Measurements from ENCODE around the gene ARID5B. TPM values are rescaled to one million over a fixed set of nuclear protein-coding genes. Genes with fewer than 3 reads are reported as not detected.

The ARID5B gene
- polyA plus RNA-seq, 1 donor from 2014 or later = 2.1 TPM

DNA sequence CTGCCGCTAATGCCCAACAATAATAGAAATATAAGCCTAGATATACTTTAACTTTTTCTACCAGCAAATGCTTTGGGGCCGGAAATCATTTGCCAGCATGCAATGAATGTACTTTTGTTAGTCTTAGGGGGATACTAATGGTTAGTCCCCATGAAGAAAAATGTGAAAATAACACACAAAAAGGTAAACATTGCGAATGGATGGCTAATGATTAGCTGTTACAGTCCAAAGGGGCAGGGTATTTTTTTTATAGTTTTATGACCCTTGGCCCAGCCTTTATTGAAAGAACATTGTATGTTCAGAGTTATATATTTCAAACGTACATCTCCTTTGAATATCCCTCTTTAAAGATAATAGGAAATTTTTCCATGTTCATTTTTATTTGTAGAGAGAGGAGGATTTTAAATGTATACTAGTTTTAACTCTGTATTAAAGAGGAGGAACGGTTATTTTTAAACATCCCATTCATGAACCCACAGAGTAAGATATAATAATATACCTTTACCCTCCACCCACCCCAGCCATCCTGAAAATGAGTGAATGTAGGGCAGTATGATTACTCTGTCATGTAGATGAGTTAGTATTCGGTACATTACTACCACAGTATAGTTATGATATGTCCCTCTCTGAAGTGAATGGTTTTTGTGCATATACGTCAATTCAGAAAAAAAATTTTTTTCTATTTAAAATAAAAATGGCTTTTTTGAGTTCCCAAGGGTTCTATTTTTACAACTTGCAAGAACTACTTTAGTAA lies 63.6 kb downstream of the ARID5B start:
- Histone ChIP-seq H3K4me2 (ENCODE audit: low read length) (no peak overlapping the region), H4K20me1 (ENCODE audit: insufficient read depth) (no peaks in the 10 kb centered on the region)
- TF ChIP-seq EZH2 (IDR thresholded peaks at IDR 0.05; ENCODE audit: borderline replicate concordance, insufficient read depth, low read length, poor library complexity, severe bottlenecking) = no peak
- no peak for TF ChIP-seq TAF1 (IDR thresholded peaks at IDR 0.05; ENCODE audit: low read depth)
- no peak for TF ChIP-seq RAD21 (conservative IDR thresholded peaks at IDR 0.05)

DNA sequence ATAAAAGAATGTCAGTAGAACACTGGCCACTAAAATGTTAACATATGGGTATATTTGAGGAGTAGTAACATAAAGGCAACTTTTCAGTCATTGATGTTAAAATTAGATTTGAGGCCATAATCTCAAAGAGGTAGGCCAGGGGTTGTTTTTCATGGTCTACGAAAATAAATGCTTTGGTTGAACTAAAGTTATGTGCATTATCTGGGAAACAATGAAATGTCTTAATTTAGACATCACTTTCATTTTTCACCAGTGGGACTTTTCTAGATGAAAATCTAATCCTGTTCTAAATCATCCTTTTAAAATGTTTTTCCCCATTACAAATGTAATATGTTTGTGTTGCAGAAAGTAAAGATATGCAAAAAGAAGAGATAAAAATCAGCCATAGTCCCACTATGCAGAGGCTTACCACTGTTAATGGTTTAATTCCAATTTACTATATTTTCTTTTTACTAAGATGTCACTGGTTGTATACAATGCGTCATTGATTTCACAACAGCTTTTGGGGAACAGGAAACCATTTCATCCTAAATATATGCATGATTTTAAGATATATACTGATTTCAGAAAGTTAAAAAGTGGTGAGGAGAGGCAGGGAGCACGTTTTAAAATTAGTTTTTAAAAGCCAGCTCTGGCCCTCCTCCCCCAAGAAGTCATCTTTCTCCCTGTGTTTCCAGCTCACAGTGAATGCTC lies 64.3 kb downstream of the ARID5B start:
- H3K4me2 ChIP-seq (ENCODE audit: low read length) = no peak overlapping the region
- H3K9me3 ChIP-seq (ENCODE audit: low read length) = no peaks in the 10 kb centered on the region
- TF ChIP-seq POLR2AphosphoS5 (IDR thresholded peaks at IDR 0.05) = no peak
- TF ChIP-seq SMC3 (conservative IDR thresholded peaks at IDR 0.05; ENCODE audit: poor library complexity) = no peak
- no peak for TF ChIP-seq REST (IDR thresholded peaks at IDR 0.05; ENCODE audit: borderline replicate concordance)
- no peak for TF ChIP-seq TAF1 (IDR thresholded peaks at IDR 0.05; ENCODE audit: low read depth)
- TF ChIP-seq EP300 (conservative IDR thresholded peaks at IDR 0.05; ENCODE audit: poor library complexity, severe bottlenecking) = no peak
- TF ChIP-seq EZH2 (IDR thresholded peaks at IDR 0.05; ENCODE audit: borderline replicate concordance, insufficient read depth, low read length, poor library complexity, severe bottlenecking) = no peak
- no peak for TF ChIP-seq MXI1 (conservative IDR thresholded peaks at IDR 0.05; ENCODE audit: poor library complexity, severe bottlenecking)
- TF ChIP-seq CTCF (IDR thresholded peaks at IDR 0.05; ENCODE audit: poor library complexity, severe bottlenecking) = no peak
- TF ChIP-seq RAD21 (conservative IDR thresholded peaks at IDR 0.05) = no peak
- H3K4me3 ChIP-seq (ENCODE audit: low read length) = no peak overlapping the region
- no peaks in the 10 kb centered on the region for H3F3A ChIP-seq (ENCODE audit: insufficient read depth, low read length, poor library complexity, severe bottlenecking)
- H4K20me1 ChIP-seq (ENCODE audit: insufficient read depth) = no peaks in the 10 kb centered on the region
- H2AFZ ChIP-seq (ENCODE audit: low read depth, low read length) = no peak overlapping the region
- no peaks in the 10 kb centered on the region for H3K36me3 ChIP-seq (ENCODE audit: insufficient read depth, low read length)
- H3K9me2 ChIP-seq (ENCODE audit: insufficient read depth, low read length) = no peaks in the 10 kb centered on the region
- no peak overlapping the region for H3K27ac ChIP-seq (ENCODE audit: low read length)
- no peaks in the 10 kb centered on the region for H3K27me3 ChIP-seq (ENCODE audit: insufficient read depth, low read depth, low read length)
- no peak overlapping the region for H3K9ac ChIP-seq (ENCODE audit: low read length)
- H3K79me2 ChIP-seq (replicated peaks; ENCODE audit: insufficient read depth, low read length) = no peaks in the 10 kb centered on the region

More for the DNA sequence above, 63.6 kb downstream of the ARID5B start:
- Histone ChIP-seq H3K9ac (ENCODE audit: low read length) (no peak overlapping the region), H3K27ac (ENCODE audit: low read length) (no peak overlapping the region), H3K4me3 (ENCODE audit: low read length) (no peak overlapping the region), H3K9me2 (ENCODE audit: insufficient read depth, low read length) (no peaks in the 10 kb centered on the region), H3K79me2 (replicated peaks; ENCODE audit: insufficient read depth, low read length) (no peaks in the 10 kb centered on the region), H3K36me3 (ENCODE audit: insufficient read depth, low read length) (no peaks in the 10 kb centered on the region), H2AFZ (ENCODE audit: low read depth, low read length) (no peak overlapping the region), H3K27me3 (ENCODE audit: insufficient read depth, low read depth, low read length) (no peaks in the 10 kb centered on the region), H3F3A (ENCODE audit: insufficient read depth, low read length, poor library complexity, severe bottlenecking) (no peaks in the 10 kb centered on the region), H3K9me3 (ENCODE audit: low read length) (no peaks in the 10 kb centered on the region)

Data from neural cell (in vitro differentiated cells).